Left lobe of liver (tissue), 2 donors: ENCODE results near the gene NOD2. TPM values are rescaled to one million over a fixed set of nuclear protein-coding genes. Genes with fewer than 3 reads are reported as not detected.

ENCODE experiments used
- ATAC-seq: fragments of 200-7000 bp; cut with Tn5 transposase; one replicate; pipeline ENCODE4 v1.9.1; 2020; ENCODE audit warnings: mild to moderate bottlenecking, moderate library complexity
- DNase-seq: peaks from one replicate; pipeline ENCODE4 v3.0.0-alpha.2; 2020; ENCODE audit warnings: low spot score
- total RNA-seq: library from RNA; stranded (reverse); gene quantifications from one replicate; pipeline ENCODE4 v1.2.1, GENCODE V29; 2021
- donor health status: DM: no; HTN: no; CAD: no; lungs with moderate emphysema.
- donor health status: DM: no; HTN: yes; CAD: no.

Gene NOD2
- total RNA-seq, 1 donor from 2014 or later = 0.68 TPM

DNA sequence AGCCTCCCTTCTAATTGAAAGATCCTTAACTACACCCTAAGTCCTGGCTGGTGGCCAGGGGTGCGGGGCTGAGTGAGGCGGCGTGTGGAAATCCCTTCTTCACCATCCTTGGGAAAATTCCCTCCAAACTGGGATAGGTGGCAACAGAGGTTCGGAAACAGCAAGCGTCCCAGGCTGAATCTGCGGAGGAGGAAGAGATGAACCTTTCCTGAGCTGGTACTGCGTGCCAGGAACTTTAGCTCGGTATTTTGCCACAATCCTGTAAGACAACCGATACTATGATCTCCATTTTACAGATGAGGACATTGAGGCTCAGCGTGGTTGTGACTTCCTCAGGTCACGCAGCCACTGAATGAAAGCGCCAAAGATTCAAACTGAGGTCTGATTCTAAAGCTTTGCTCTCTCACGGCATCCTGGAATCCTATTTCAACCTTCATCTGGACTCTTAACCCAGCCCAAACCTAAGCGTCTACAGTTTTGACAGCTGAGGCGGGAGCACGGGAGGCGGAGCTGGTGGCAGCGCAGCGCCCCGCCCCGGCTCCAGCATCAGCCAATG, 47.9 kb downstream of the NOD2 start:
- ATAC-seq (peak; percentile 2), DNase-seq (peak; percentile 57)

DNA sequence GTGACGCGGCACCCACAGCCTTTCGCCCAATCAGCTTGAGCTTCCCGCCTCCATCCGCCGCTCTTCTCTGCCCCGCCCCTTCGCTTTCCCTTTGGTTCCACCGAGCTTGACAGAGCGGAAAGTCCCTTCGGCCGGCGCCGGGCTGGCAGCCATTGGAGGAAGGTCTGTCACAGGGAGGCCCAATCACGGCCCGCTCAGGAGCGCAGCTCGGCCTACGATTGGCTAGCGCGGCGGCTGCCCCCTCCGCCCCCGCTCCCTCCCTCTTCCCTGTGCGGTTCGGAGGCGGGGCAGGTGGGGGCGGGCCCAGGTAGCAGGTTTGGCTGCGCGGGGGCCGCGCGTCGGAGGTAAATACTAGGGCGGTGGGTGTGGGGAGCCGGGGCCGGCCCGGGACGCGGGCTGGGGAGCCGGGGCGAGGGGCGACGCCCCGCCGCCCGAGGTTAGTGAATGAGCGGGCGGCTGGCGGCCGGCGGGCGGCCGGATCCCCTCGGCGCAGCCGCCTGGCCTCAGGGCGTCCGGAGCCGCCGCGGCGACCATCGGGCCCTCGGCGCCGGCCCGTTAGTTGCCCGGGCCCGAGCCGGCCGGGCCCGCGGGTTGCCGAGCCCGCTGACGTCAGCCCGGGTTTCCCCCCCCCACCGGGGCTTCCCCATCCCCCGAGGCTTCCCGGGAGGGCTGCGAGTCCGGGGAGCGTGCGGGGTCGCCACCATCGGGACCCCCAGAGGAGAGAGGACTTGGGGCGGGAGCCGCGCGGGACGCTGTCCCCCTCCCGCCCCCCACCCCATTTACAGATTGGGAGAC, 48.6 kb downstream of the NOD2 start, which contains the start of gene CYLD:
CYLD (plus strand) TSS at position 306 of the 795 bp plus-strand sequence. CDS start 7,613 bp downstream, outside the sequence.
- ATAC-seq (peak; percentile 93), DNase-seq (peak; percentile 100)

DNA sequence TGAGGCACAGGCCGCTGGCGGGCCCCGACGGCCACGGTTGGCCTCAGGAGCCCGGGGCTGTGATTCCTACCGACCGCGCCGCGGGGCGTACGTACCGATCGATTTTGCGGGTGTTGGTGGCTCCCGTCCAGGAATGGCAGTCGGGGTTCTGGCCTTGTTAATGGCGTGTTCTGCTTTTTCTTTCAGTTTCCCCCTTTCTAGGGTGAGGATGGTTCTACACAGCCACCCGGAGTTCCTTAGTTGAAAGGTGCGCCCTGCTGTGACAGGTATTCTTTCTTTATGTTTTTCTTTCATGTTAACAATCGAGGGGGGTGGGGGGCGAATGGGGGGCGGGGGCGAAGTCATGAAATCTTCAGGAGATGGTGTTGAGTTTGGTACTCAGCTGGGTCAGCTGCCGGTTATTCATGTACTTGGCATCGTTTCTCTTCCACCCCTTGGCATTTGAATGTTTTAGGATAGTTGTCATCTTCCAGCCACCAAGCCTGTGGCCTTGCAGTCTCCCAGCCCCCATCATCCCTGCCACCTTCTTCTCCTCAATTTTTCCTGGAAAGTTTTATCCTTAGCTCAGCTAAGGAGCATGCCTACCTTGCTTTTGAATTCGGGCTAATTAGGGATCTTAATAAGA, 49.3 kb downstream of the NOD2 start:
- no peak for ATAC-seq

DNA sequence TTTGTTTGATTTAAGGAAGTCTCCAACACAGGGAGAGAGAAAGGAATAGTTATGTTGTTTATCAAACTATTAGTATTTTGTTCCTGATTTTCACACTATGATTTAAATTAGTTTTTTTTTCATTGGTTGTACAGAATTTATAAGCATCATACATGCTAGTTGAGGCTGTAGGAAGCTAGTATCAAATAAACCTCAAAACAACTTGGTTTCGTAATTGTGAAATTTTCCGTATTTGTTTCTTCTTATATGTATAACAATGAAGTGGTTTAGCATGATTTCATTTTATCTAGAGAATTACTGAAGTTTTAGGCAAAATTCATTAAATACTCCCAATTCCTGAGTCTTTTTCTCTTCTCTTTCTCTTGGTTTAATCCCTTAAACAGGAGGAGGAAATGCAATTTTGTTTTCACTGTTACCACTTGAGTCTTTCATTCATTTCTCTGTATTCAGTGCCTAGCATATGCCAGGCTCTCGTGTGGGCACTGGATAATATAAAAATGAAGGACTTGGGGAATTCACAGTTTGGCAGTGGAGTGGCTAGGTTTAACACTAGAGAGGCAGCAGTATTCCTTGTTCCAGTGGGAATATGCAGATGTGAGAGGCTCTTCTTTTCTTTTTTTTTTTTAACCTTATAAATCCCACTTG, 50.3 kb downstream of the NOD2 start:
- no peak for ATAC-seq
- DNase-seq = no peak

More for the DNA sequence above, 49.3 kb downstream of the NOD2 start:
- peak; percentile 60 for DNase-seq

- DNase-seq = no peak
- no peak for ATAC-seq
Observed at GRCh38 chr16:50744881-50745280, 51.5 kb downstream of the NOD2 start.

DNA sequence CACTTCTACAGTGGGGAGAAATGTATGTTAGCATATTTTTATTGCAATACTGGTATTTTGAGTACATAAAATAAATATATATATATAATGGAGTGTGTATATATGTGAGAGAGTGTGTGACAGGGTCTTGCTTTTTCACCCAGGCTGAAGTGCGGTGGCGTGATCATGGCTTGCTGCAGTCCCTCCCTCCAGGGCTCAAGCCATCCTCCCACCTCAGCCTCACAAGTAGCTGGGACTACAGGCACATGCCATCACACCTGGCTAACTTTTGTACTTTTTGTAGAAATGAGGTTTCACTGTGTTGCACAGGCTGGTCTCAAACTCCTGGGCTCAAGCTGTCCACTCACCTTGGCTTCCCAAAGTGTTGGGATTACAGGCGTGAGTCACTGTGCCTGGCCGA, 52.5 kb downstream of the NOD2 start:
- ATAC-seq (no peak), DNase-seq (no peak)

GRCh38 chr16:50747207-50747956, 54.0 kb downstream of the NOD2 start:
- no peak for DNase-seq

GRCh38 chr16:50751528-50751927, 58.1 kb downstream of the NOD2 start:
- ATAC-seq (no peak), DNase-seq (no peak)

More at GRCh38 chr16:50747207-50747956, 54.0 kb downstream of the NOD2 start:
- peak; percentile 84 for ATAC-seq

GRCh38 chr16:50752471-50753235, 59.2 kb downstream of the NOD2 start:
- no peak for DNase-seq
- ATAC-seq = no peak

DNA sequence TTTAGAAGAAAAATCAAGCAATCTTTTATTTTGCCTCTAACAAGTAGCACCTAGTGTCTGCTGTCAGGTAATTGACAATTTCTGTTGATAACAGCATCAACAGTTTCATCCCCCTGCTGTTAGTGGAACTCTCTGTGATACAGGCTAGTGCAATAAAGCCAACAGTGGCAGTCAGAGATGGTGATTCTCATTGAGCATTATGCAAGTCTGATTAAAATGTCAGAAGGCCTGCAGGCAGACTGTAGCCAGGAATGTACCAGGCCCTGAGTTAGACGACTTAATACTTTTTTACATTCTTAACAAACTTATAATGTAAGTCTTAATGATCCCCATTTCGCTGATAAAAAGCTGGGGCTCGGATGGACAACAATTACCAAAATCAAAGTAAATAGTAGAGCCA, 63.1 kb downstream of the NOD2 start:
- ATAC-seq (no peak), DNase-seq (no peak)

GRCh38 chr16:50761267-50761666, 67.9 kb downstream of the NOD2 start:
- no peak for ATAC-seq
- no peak for DNase-seq

GRCh38 chr16:50762241-50762640, 68.8 kb downstream of the NOD2 start:
- DNase-seq = no peak
- no peak for ATAC-seq

GRCh38 chr16:50763211-50763610, 69.8 kb downstream of the NOD2 start:
- ATAC-seq (no peak), DNase-seq (no peak)

GRCh38 chr16:50765260-50765659, 71.9 kb downstream of the NOD2 start:
- no peak for DNase-seq
- ATAC-seq = no peak

DNA sequence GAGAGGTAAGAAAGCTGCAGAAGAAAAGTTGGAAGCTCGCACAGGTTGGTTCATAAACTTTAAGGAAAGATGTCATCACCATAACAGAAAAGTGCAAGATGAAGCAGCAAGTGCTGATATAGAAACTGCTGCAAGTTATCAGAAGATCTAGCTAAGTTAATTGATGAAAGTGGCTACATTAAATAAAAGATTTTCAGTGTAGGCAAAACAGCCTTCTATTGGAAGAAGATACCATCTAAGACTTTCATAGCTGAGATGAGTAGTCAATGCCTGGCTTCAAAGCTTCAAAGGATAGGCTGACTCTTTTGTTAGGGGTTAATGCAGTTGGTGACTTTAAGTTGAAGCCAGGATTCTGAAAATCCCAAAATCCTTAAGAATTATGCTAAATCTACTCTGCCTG, 72.5 kb downstream of the NOD2 start:
- ATAC-seq (no peak), DNase-seq (no peak)

GRCh38 chr16:50767197-50767596, 73.8 kb downstream of the NOD2 start:
- DNase-seq (no peak), ATAC-seq (no peak)

DNA sequence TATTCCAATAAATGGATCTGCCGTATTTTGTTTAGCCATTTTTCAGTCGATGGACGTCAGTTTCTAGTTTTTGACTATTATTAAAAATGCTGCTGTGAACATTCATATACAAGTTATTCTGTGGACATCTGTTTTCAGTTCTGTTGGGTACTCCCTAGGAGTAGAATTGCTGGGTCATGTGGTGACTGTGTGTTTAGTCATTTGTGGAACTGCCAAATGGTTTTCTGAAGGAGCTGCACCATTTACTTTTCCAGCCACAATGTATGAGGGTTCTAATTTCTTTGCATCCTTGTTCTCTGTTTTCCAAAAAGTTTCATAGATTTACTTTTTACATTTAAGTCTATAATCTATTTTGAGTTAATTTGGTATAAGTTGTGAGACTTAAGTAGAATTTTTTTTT, 78.0 kb downstream of the NOD2 start:
- ATAC-seq (no peak), DNase-seq (no peak)

- ATAC-seq (no peak), DNase-seq (no peak)
Observed at GRCh38 chr16:50774405-50774804, 81.0 kb downstream of the NOD2 start.

DNA sequence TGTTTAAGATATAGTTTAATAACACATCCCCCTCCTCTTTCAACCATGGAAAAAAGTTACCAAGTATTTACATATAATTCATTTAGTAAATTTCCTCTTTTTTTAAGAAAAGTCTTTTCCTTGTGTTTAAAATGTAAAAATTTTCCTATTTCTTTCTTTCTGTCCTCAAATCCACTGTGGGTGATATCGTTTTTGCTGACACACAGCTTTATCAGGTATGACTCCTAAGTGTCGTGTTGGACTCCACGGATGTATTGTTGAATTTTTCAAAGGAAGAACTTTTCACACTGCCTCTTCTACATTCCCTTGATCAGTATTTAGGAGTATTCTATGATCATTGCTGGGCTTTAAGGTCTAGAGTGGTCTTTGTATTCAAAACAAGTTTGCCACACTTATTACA, 81.6 kb downstream of the NOD2 start:
- ATAC-seq (no peak), DNase-seq (no peak)

DNA sequence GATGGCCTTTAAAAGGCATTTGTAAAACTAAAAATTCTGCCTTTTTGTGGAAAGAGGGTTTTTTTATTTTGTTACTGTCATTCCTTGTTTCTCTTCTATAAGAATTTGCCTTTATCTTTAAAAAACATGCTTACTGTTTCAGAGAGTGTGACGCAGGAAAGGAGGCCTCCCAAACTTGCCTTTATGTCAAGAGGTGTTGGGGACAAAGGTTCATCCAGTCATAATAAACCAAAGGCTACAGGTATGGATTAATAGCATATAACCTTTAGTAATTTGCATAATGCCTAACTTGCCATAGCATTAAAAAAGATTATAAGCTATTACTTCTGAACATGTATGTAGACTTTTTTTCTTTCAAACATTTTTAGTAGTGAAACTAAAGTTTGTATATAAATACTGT, 82.6 kb downstream of the NOD2 start:
- ATAC-seq = no peak
- no peak for DNase-seq
